ENCODE measurements around the gene RAB11FIP4.

DNA sequence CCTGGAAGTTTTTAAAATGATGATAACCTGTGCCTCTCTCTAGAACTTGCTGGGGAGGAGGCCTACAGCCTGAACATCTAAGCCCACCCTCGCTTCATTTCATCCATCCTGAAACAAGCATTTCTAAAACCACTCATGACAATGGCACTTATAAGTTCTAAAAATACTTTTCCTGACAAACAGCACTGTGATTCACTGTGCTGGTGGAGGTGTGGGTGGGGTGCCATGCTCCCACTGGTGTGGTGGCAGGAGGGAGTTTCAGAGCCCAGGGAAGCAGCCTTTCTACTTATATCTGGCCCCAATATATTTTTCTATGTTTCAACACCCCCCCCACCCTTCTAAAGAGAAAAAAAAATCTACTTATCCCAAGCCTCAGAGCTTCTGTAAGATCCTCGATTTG lies 52.6 kb downstream of the RAB11FIP4 start:
- TF ChIP-seq CTCF (IDR thresholded peaks at IDR 0.05; ENCODE audit: insufficient read depth, low read length): no peak
- TF ChIP-seq REST (IDR thresholded peaks at IDR 0.05; ENCODE audit: insufficient replicate concordance, low read depth): no peak
- no peak for TF ChIP-seq POLR2AphosphoS5 (IDR thresholded peaks at IDR 0.05; ENCODE audit: low read depth)
- TF ChIP-seq SPI1 (IDR thresholded peaks at IDR 0.05; ENCODE audit: borderline replicate concordance, low read depth): no peak
- TF ChIP-seq GABPA (IDR thresholded peaks at IDR 0.05; ENCODE audit: low read depth): no peak
